Keratinocyte (primary cell): ENCODE data around the gene KCNK10. TPM values are rescaled to one million over a fixed set of nuclear protein-coding genes. Genes with fewer than 3 reads are reported as not detected.

Source experiments
- DNase-seq: peaks from one replicate; pipeline ENCODE4 v3.0.0-alpha.2; 2011; ENCODE audit warnings: low read depth, missing footprints, low spot score
- FAIRE-seq: peaks from 2 replicates; lab custom pipeline; 2011; peaks lifted over from hg19 to GRCh38; lab: Jason Lieb, UNC
- H2AFZ ChIP-seq: 2 replicates; pipeline ENCODE4 v1.6.0; 2012; ENCODE audit warnings: low read length, control low read depth, inconsistent platforms; ENCODE audit not compliant: control insufficient read depth
- H3K27ac ChIP-seq: 2 replicates; pipeline ENCODE4 v1.5.1; 2011; ENCODE audit warnings: low read length; ENCODE audit not compliant: control insufficient read depth, insufficient read depth
- H3K27me3 ChIP-seq: 3 replicates; pipeline ENCODE4 v1.6.0; 2011; ENCODE audit warnings: low read length; ENCODE audit not compliant: control insufficient read depth, insufficient read depth; ENCODE audit errors: extremely low read depth
- H3K36me3 ChIP-seq, 2 experiments: 2 replicates in 1 of 2; 3 replicates in 1 of 2; pipeline ENCODE4 v1.5.1; 2011; ENCODE audit warnings: low read length in 2 of 2, mild to moderate bottlenecking in 1 of 2; ENCODE audit not compliant: control insufficient read depth in 2 of 2, insufficient read depth in 2 of 2; ENCODE audit errors: extremely low read depth in 1 of 2
- H3K4me1 ChIP-seq: 3 replicates; pipeline ENCODE4 v1.5.1; 2011; ENCODE audit warnings: low read length; ENCODE audit not compliant: control insufficient read depth, insufficient read depth; ENCODE audit errors: extremely low read depth
- H3K4me2 ChIP-seq: 3 replicates; pipeline ENCODE4 v1.6.0; 2011; ENCODE audit warnings: low read depth, low read length; ENCODE audit not compliant: control insufficient read depth, insufficient read depth; ENCODE audit errors: extremely low read depth
- H3K4me3 ChIP-seq, 3 experiments: fragments of 200-600 bp in 1 of 3; sonication (generic) in 1 of 3; 2 replicates in 2 of 3; 3 replicates in 1 of 3; pipeline ENCODE4 v1.5.1; 2011 to 2016; ENCODE audit warnings: low read length in 3 of 3, mild to moderate bottlenecking in 3 of 3, control low read depth in 2 of 3, inconsistent platforms in 1 of 3, low read depth in 1 of 3, mixed read lengths in 1 of 3, mixed run types in 1 of 3, moderate library complexity in 1 of 3; ENCODE audit not compliant: control insufficient read depth in 2 of 3, insufficient read depth in 2 of 3; ENCODE audit errors: extremely low read depth in 1 of 3
- H3K79me2 ChIP-seq: 2 replicates; pipeline ENCODE4 v1.6.0; 2012; ENCODE audit warnings: low read length; ENCODE audit not compliant: control insufficient read depth, insufficient read depth
- H3K9ac ChIP-seq: 3 replicates; pipeline ENCODE4 v1.6.0; 2011; ENCODE audit warnings: low read length; ENCODE audit not compliant: control insufficient read depth, insufficient read depth; ENCODE audit errors: extremely low read depth
- H3K9me1 ChIP-seq: 3 replicates; pipeline ENCODE4 v1.6.0; 2011; ENCODE audit warnings: low read length; ENCODE audit not compliant: control insufficient read depth, insufficient read depth; ENCODE audit errors: extremely low read depth
- H3K9me3 ChIP-seq: 2 replicates; pipeline ENCODE4 v1.5.1; 2012; ENCODE audit warnings: low read depth, low read length; ENCODE audit not compliant: control insufficient read depth
- H4K20me1 ChIP-seq: 3 replicates; pipeline ENCODE4 v1.6.0; 2011; ENCODE audit warnings: low read length; ENCODE audit not compliant: control insufficient read depth, insufficient read depth; ENCODE audit errors: extremely low read depth
- CTCF ChIP-seq, 3 experiments: IDR thresholded peaks in 1 of 3; conservative IDR thresholded peaks in 1 of 3; optimal IDR thresholded peaks in 1 of 3; 2 replicates in 2 of 3; 3 replicates in 1 of 3; pipeline versions ENCODE3 to v1.5.1; 2011; ENCODE audit warnings: low read length in 3 of 3, mild to moderate bottlenecking in 3 of 3, moderate library complexity in 2 of 3, control low read depth in 1 of 3, inconsistent platforms in 1 of 3; ENCODE audit not compliant: insufficient read depth in 2 of 3; ENCODE audit errors: extremely low read depth in 1 of 3
- EZH2 ChIP-seq: IDR thresholded peaks from one replicate; pipeline ENCODE4 v1.6.1; 2012; ENCODE audit warnings: inconsistent platforms, mild to moderate bottlenecking, low read length, moderate library complexity
- dilution Hi-C: fragments of 300-500 bp; cut with MboI; formaldehyde crosslinking; loops from one replicate; pipeline ENCODE4 v1.7.0; 2020; ENCODE audit warnings: low sequenced_read_pairs; ENCODE audit not compliant: extremely low pct_ligation_motif_present
- polyA plus RNA-seq, 5 experiments: library from polyadenylated mRNA; depleted of rRNA in 3 of 5; stranded (reverse) in 3 of 5; stranded (forward) in 1 of 5; unstranded in 1 of 5; fragments of >200 nt; gene quantifications; 1 replicate in 1 of 5; 2 replicates in 3 of 5; 3 replicates in 1 of 5; pipeline versions ENCODE4 v1.2.1 to v1.2.3, GENCODE V29; 2011 to 2012; ENCODE audit warnings: missing spikeins in 2 of 5, low read depth in 1 of 5, low replicate concordance in 1 of 5

Gene KCNK10
- polyA plus RNA-seq, 1 donor (not counting 4 experiments of a cell fraction or from before 2014, with no cell fraction given) = 0.79 TPM

GRCh38 chr14:88232771-88233170, 90.3 kb downstream of the KCNK10 start:
- no peaks in the 10 kb centered on the region for H3K27me3 ChIP-seq
- H4K20me1 ChIP-seq = no peaks in the 10 kb centered on the region
- DNase-seq (no peak), FAIRE-seq (no peak)
- no peaks in the 10 kb centered on the region for H3K9me1 ChIP-seq
- no peak overlapping the region for H2AFZ ChIP-seq
- H3K4me1 ChIP-seq = peaks cover 5% of the 10 kb centered on the region
- no peak overlapping the region for H3K9ac ChIP-seq
- H3K9me3 ChIP-seq = no peaks in the 10 kb centered on the region
- dilution Hi-C loops = no loop called here
- H3K4me3 ChIP-seq = no peak overlapping the region
- no peaks in the 10 kb centered on the region for H3K79me2 ChIP-seq
- no peak overlapping the region for H3K27ac ChIP-seq
- H3K4me2 ChIP-seq = no peak overlapping the region
- H3K36me3 ChIP-seq = no peaks in the 10 kb centered on the region
- no peak for TF ChIP-seq EZH2
- TF ChIP-seq CTCF (optimal IDR thresholded peaks at IDR 0.05 in 1 of 3, IDR thresholded peaks at IDR 0.05 in 1 of 3, conservative IDR thresholded peaks at IDR 0.05 in 1 of 3; ENCODE audit: extremely low read depth in 1 of 3, insufficient read depth in 2 of 3, low read length in 3 of 3) = no peak

GRCh38 chr14:88231603-88232002, 91.5 kb downstream of the KCNK10 start:
- H3K36me3 ChIP-seq = no peaks in the 10 kb centered on the region
- FAIRE-seq = no peak

More at GRCh38 chr14:88231603-88232002, 91.5 kb downstream of the KCNK10 start:
- Histone ChIP-seq H2AFZ (no peak overlapping the region), H3K9me3 (no peaks in the 10 kb centered on the region), H4K20me1 (no peaks in the 10 kb centered on the region), H3K9ac (no peak overlapping the region), H3K4me2 (no peak overlapping the region), H3K79me2 (no peaks in the 10 kb centered on the region), H3K27me3 (no peaks in the 10 kb centered on the region), H3K9me1 (no peaks in the 10 kb centered on the region), H3K27ac (no peak overlapping the region), H3K4me3 (no peak overlapping the region), H3K4me1 (peaks cover 5% of the 10 kb centered on the region)
- no peak for DNase-seq
- dilution Hi-C loops = no loop called here
- TF ChIP-seq EZH2 (no peak), CTCF (optimal IDR thresholded peaks at IDR 0.05 in 1 of 3, IDR thresholded peaks at IDR 0.05 in 1 of 3, conservative IDR thresholded peaks at IDR 0.05 in 1 of 3; ENCODE audit: extremely low read depth in 1 of 3, insufficient read depth in 2 of 3, low read length in 3 of 3) (no peak)
